ENCODE results near the gene ZNF267.
"Not testable (repeated sequence)": the region's sequence is repeated elsewhere in the genome, so short reads cannot be mapped to it uniquely, and the experiment has no call there.

The ZNF267 gene

GRCh38 chr16:31873556-31874365, at the start of gene ZNF267:
Gene ZNF267 (plus strand): TSS chr16:31873807. CDS start chr16:31873967, 160 bp downstream.
- DNase-seq = peak; percentile 85 to 92 (median 92)

- no peak for DNase-seq
Measured at GRCh38 chr16:31833047-31833446, 40.6 kb upstream of the ZNF267 start.

GRCh38 chr16:31836396-31836795, 37.2 kb upstream of the ZNF267 start:
- not testable (repeated sequence) for DNase-seq

- no peak for DNase-seq
Measured at GRCh38 chr16:31842864-31843263, 30.7 kb upstream of the ZNF267 start.

GRCh38 chr16:31848572-31848971, 25.0 kb upstream of the ZNF267 start:
- DNase-seq = not testable (repeated sequence)

- no peak for DNase-seq
Measured at GRCh38 chr16:31853291-31853690, 20.3 kb upstream of the ZNF267 start.

- DNase-seq = no peak
Measured at GRCh38 chr16:31860508-31860907, 13.1 kb upstream of the ZNF267 start.

- peak in 3 of 6 experiments; percentile 37 to 39 (median 38) for DNase-seq
Measured at GRCh38 chr16:31861455-31861854, 12.2 kb upstream of the ZNF267 start.

- DNase-seq = no peak
Measured at GRCh38 chr16:31862761-31863160, 10.8 kb upstream of the ZNF267 start.

GRCh38 chr16:31868164-31868563, 5.4 kb upstream of the ZNF267 start:
- DNase-seq = no peak

GRCh38 chr16:31868691-31869167, 4.9 kb upstream of the ZNF267 start:
- DNase-seq = peak; percentile 62 to 82 (median 70)

GRCh38 chr16:31869511-31870201, 4.0 kb upstream of the ZNF267 start:
- peak; percentile 57 to 90 (median 82) for DNase-seq

GRCh38 chr16:31870809-31871208, 2.8 kb upstream of the ZNF267 start:
- no peak for DNase-seq

GRCh38 chr16:31871510-31871909, 2.1 kb upstream of the ZNF267 start:
- DNase-seq = no peak

GRCh38 chr16:31872201-31872600, 1.4 kb upstream of the ZNF267 start:
- DNase-seq = no peak

GRCh38 chr16:31874366-31875111, 932 bp downstream of the ZNF267 start:
- DNase-seq = peak in 2 of 6 experiments; percentile 25 to 28

GRCh38 chr16:31875112-31875803, 1.7 kb downstream of the ZNF267 start:
- no peak for DNase-seq

- no peak for DNase-seq
Measured at GRCh38 chr16:31875928-31876547, 2.4 kb downstream of the ZNF267 start.

GRCh38 chr16:31876951-31877828, 3.6 kb downstream of the ZNF267 start:
- DNase-seq = peak in 3 of 6 experiments; percentile 7 to 34 (median 8)

- DNase-seq = no peak
Measured at GRCh38 chr16:31877876-31878642, 4.5 kb downstream of the ZNF267 start.
